ENCODE data around the gene C10orf53.

The C10orf53 gene

GRCh38 chr10:49746626-49747302 is 67.3 kb downstream of the C10orf53 start:
- no peak for TF ChIP-seq CTCF (IDR thresholded peaks at IDR 0.05; ENCODE audit: control insufficient read depth, insufficient read depth, low read depth, low read length, missing control alignments)
- DNase-seq (ENCODE audit: low read depth) = no peak
- no peak overlapping the region for H3K4me3 ChIP-seq (ENCODE audit: control insufficient read depth, low read depth, low read length)

Measured in AG09309 (cell line).